ENCODE data around the gene EDIL3.

The EDIL3 gene

GRCh38 chr5:84227236-84227635, 157.4 kb downstream of the EDIL3 start:
- TF ChIP-seq POLR2AphosphoS5 (IDR thresholded peaks at IDR 0.05; ENCODE audit: low read depth, low read length) (no peak), SPI1 (IDR thresholded peaks at IDR 0.05; ENCODE audit: low read depth, low read length) (no peak), POU2F2 (IDR thresholded peaks at IDR 0.05; ENCODE audit: low read depth, low read length) (no peak), POLR2A (IDR thresholded peaks at IDR 0.05; ENCODE audit: low read depth, low read length) (no peak), TAF1 (IDR thresholded peaks at IDR 0.05; ENCODE audit: low read depth, low read length) (no peak), PAX5 (IDR thresholded peaks at IDR 0.05; ENCODE audit: insufficient read depth, low read length, severe bottlenecking) (no peak)
- no peak for FAIRE-seq
- DNase-seq (ENCODE audit: insufficient read length, low spot score): no peak

GRCh38 chr5:84218546-84218945, 166.1 kb downstream of the EDIL3 start:
- FAIRE-seq (no peak), DNase-seq (ENCODE audit: insufficient read length, low spot score) (no peak)
- no peak for TF ChIP-seq TAF1 (IDR thresholded peaks at IDR 0.05; ENCODE audit: low read depth, low read length)
- TF ChIP-seq POLR2AphosphoS5 (IDR thresholded peaks at IDR 0.05; ENCODE audit: low read depth, low read length): no peak
- no peak for TF ChIP-seq PAX5 (IDR thresholded peaks at IDR 0.05; ENCODE audit: insufficient read depth, low read length, severe bottlenecking)
- TF ChIP-seq POLR2A (IDR thresholded peaks at IDR 0.05; ENCODE audit: low read depth, low read length): no peak
- no peak for TF ChIP-seq SPI1 (IDR thresholded peaks at IDR 0.05; ENCODE audit: low read depth, low read length)
- TF ChIP-seq POU2F2 (IDR thresholded peaks at IDR 0.05; ENCODE audit: low read depth, low read length): no peak

DNA sequence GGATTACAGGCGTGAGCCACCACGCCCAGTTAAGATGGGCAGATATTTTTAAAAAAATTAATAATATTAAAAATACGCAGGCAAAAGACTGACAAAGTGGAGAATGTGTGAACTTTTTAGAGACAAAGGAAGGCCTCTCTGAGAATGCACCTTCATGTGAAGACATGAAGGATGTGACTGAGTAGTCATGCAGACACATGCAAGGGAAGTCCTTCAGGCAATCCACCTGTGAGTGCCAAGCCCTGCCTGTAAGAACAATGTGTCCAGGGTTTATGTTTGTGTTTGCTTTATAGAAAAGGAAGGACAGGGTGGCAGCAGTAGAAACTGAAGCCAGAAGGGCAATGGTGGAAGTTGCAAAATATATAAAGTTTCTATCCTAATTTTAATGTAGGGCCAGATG, 169.2 kb downstream of the EDIL3 start:
- TF ChIP-seq SPI1 (IDR thresholded peaks at IDR 0.05; ENCODE audit: low read depth, low read length): no peak
- no peak for TF ChIP-seq POLR2A (IDR thresholded peaks at IDR 0.05; ENCODE audit: low read depth, low read length)
- no peak for TF ChIP-seq TAF1 (IDR thresholded peaks at IDR 0.05; ENCODE audit: low read depth, low read length)
- TF ChIP-seq POU2F2 (IDR thresholded peaks at IDR 0.05; ENCODE audit: low read depth, low read length): no peak
- no peak for TF ChIP-seq PAX5 (IDR thresholded peaks at IDR 0.05; ENCODE audit: insufficient read depth, low read length, severe bottlenecking)
- TF ChIP-seq POLR2AphosphoS5 (IDR thresholded peaks at IDR 0.05; ENCODE audit: low read depth, low read length): no peak
- FAIRE-seq (no peak), DNase-seq (ENCODE audit: insufficient read length, low spot score) (no peak)

DNA sequence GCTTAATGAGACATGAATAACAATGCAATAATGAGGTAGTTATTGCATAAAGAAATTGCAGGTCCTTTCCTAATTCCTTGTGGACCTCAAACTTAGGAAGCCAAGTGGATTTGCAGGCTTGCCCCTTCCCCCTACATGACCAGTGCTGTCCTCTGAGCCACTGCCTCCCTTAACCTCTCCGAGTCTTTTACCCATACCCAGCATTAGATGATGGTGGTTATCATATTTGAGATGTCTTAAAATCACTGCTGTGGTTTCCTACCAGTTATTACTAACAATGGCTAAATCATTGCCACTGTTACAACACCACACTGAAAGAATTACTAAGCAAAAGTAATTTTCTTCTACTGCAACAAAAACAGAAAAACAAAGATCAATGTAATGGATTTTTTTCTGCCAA, 170.8 kb downstream of the EDIL3 start:
- DNase-seq (ENCODE audit: insufficient read length, low spot score) (no peak), FAIRE-seq (no peak)
- no peak for TF ChIP-seq SPI1 (IDR thresholded peaks at IDR 0.05; ENCODE audit: low read depth, low read length)
- TF ChIP-seq POLR2AphosphoS5 (IDR thresholded peaks at IDR 0.05; ENCODE audit: low read depth, low read length): no peak
- no peak for TF ChIP-seq POLR2A (IDR thresholded peaks at IDR 0.05; ENCODE audit: low read depth, low read length)
- no peak for TF ChIP-seq POU2F2 (IDR thresholded peaks at IDR 0.05; ENCODE audit: low read depth, low read length)
- TF ChIP-seq TAF1 (IDR thresholded peaks at IDR 0.05; ENCODE audit: low read depth, low read length): no peak
- no peak for TF ChIP-seq PAX5 (IDR thresholded peaks at IDR 0.05; ENCODE audit: insufficient read depth, low read length, severe bottlenecking)

DNA sequence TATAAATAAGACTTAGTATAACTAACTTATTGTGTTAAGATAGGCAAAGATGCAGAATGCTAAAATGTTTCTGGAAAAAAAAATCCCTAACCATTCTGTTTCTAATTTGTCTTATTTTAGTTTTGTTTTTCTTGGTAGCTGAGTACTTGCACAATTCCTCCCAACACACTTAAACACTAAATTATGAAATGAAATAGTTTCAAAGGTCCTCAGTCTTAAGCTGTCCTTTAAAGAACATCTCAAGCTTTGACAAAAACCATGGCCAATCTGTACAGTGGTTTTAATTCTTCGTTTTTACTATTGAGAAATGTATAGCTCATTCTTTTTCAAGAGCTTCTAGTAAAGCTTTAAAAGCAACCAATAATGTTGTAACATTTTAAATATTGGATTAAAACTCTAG, 171.5 kb downstream of the EDIL3 start:
- FAIRE-seq (no peak), DNase-seq (ENCODE audit: insufficient read length, low spot score) (no peak)
- no peak for TF ChIP-seq TAF1 (IDR thresholded peaks at IDR 0.05; ENCODE audit: low read depth, low read length)
- TF ChIP-seq POU2F2 (IDR thresholded peaks at IDR 0.05; ENCODE audit: low read depth, low read length): no peak
- no peak for TF ChIP-seq PAX5 (IDR thresholded peaks at IDR 0.05; ENCODE audit: insufficient read depth, low read length, severe bottlenecking)
- no peak for TF ChIP-seq POLR2AphosphoS5 (IDR thresholded peaks at IDR 0.05; ENCODE audit: low read depth, low read length)

DNA sequence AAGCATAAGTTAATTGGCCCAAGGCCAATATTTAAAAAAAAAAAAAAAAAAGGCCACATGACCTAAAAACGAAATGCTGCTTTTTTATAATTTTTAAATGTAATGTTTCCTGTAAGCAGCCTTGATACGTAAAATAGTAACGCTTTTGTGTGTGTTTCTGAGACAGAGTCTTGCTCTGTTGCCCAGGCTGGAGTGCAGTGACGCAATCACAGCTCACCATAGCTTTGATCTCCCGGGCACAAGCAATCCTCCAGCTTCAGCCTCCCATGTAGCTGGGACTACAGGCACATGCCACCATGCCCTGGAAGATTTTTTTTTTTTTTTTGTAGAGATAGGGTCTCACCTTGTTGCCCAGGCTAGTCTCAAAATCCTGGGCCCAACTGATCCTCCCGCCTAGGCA, 179.9 kb downstream of the EDIL3 start:
- DNase-seq (ENCODE audit: insufficient read length, low spot score): no peak
- FAIRE-seq: no peak
- TF ChIP-seq POLR2A (IDR thresholded peaks at IDR 0.05; ENCODE audit: low read depth, low read length) (no peak), POLR2AphosphoS5 (IDR thresholded peaks at IDR 0.05; ENCODE audit: low read depth, low read length) (no peak), TAF1 (IDR thresholded peaks at IDR 0.05; ENCODE audit: low read depth, low read length) (no peak), SPI1 (IDR thresholded peaks at IDR 0.05; ENCODE audit: low read depth, low read length) (no peak), POU2F2 (IDR thresholded peaks at IDR 0.05; ENCODE audit: low read depth, low read length) (no peak), PAX5 (IDR thresholded peaks at IDR 0.05; ENCODE audit: insufficient read depth, low read length, severe bottlenecking) (no peak)

GRCh38 chr5:84202136-84202535, 182.5 kb downstream of the EDIL3 start:
- TF ChIP-seq POLR2AphosphoS5 (IDR thresholded peaks at IDR 0.05; ENCODE audit: low read depth, low read length) (no peak), POU2F2 (IDR thresholded peaks at IDR 0.05; ENCODE audit: low read depth, low read length) (no peak), PAX5 (IDR thresholded peaks at IDR 0.05; ENCODE audit: insufficient read depth, low read length, severe bottlenecking) (no peak), SPI1 (IDR thresholded peaks at IDR 0.05; ENCODE audit: low read depth, low read length) (no peak), TAF1 (IDR thresholded peaks at IDR 0.05; ENCODE audit: low read depth, low read length) (no peak), POLR2A (IDR thresholded peaks at IDR 0.05; ENCODE audit: low read depth, low read length) (no peak)
- no peak for FAIRE-seq

DNA sequence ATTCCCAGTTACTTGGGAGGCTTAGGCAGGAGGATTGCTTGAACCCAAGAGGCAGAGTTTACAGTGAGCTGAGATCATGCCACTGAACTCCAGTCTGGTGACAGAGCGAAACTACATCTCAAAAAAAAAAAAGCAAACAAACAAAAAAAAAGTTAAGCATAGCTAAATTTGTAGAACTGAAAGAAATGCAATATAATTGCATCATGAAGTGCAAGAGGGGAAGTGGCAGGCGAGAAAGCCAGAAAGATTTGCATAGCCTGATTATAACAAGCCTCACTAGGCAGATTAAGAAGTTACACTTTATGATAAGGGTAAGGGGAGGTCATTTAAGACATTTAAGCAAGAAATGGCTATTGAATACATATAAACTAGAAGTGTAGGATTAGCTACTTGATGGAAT, 187.1 kb downstream of the EDIL3 start:
- DNase-seq (ENCODE audit: insufficient read length, low spot score) (no peak), FAIRE-seq (no peak)
- peak; percentile 67 for TF ChIP-seq SPI1 (IDR thresholded peaks at IDR 0.05; ENCODE audit: low read depth, low read length)
- TF ChIP-seq POLR2A (IDR thresholded peaks at IDR 0.05; ENCODE audit: low read depth, low read length): no peak

More at GRCh38 chr5:84202136-84202535, 182.5 kb downstream of the EDIL3 start:
- DNase-seq (ENCODE audit: insufficient read length, low spot score): no peak

DNA sequence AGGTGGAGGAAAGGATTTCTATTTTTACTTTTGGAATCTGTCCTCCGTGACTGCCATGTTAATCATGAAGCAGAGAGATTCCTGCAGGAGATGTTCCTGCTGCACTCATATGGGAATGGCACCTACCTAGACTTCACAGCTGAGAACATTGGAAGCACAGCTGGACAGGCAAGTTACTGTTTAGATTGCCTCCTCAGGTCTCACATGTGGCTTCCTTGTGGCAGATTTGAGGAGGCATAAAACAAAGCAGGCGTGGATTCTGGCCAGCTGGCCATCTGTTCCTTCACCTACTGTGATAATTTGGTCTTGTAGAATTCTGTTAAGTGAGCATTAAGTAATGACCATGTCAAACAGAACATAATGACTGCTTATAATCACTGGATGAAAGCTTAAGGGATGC, 193.4 kb downstream of the EDIL3 start:
- DNase-seq (ENCODE audit: insufficient read length, low spot score) (no peak), FAIRE-seq (no peak)
- TF ChIP-seq SPI1 (IDR thresholded peaks at IDR 0.05; ENCODE audit: low read depth, low read length) (no peak), POLR2A (IDR thresholded peaks at IDR 0.05; ENCODE audit: low read depth, low read length) (no peak), PAX5 (IDR thresholded peaks at IDR 0.05; ENCODE audit: insufficient read depth, low read length, severe bottlenecking) (no peak), TAF1 (IDR thresholded peaks at IDR 0.05; ENCODE audit: low read depth, low read length) (no peak), POLR2AphosphoS5 (IDR thresholded peaks at IDR 0.05; ENCODE audit: low read depth, low read length) (no peak), POU2F2 (IDR thresholded peaks at IDR 0.05; ENCODE audit: low read depth, low read length) (no peak)

DNA sequence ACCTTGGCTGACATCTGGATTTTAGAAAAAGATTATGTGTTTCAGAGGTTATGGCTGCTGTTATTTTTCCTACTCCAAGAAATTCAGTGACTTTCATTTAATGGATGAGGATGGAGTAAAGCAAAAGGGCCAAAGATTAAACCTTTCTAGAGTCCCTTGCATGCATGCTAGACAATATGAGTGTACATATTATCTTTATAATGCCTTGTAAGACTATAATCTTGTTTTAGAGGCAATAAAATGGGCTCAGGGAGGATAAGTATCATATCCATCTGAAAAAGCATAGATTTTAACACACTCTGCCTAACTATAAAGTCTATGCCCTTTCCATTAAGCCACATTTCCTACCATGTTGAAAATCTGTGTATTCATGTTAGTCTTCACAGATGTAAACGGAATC, 199.8 kb downstream of the EDIL3 start:
- FAIRE-seq (no peak), DNase-seq (ENCODE audit: insufficient read length, low spot score) (no peak)
- TF ChIP-seq TAF1 (IDR thresholded peaks at IDR 0.05; ENCODE audit: low read depth, low read length): no peak
- TF ChIP-seq SPI1 (IDR thresholded peaks at IDR 0.05; ENCODE audit: low read depth, low read length): no peak
- no peak for TF ChIP-seq POU2F2 (IDR thresholded peaks at IDR 0.05; ENCODE audit: low read depth, low read length)
- TF ChIP-seq POLR2AphosphoS5 (IDR thresholded peaks at IDR 0.05; ENCODE audit: low read depth, low read length): no peak
- TF ChIP-seq POLR2A (IDR thresholded peaks at IDR 0.05; ENCODE audit: low read depth, low read length): no peak
- TF ChIP-seq PAX5 (IDR thresholded peaks at IDR 0.05; ENCODE audit: insufficient read depth, low read length, severe bottlenecking): no peak

Measured in GM12891 (cell line).